Common myeloid progenitor, CD34-positive (primary cell): ENCODE data around the gene OAS2. TPM values are rescaled to one million over a fixed set of nuclear protein-coding genes. Genes with fewer than 3 reads are reported as not detected.

Source experiments
- CTCF ChIA-PET: fragments of 350-600 bp; sonication (Branson Sonifier 250); formaldehyde crosslinking; loops from one replicate; lab custom pipeline; 2021; ENCODE audit warnings: antibody characterized with exemption; lab: Charles Lee
- POLR2A ChIA-PET: fragments of 350-600 bp; sonication (Branson Sonifier 250); formaldehyde crosslinking; loops from one replicate; lab custom pipeline; 2021; ENCODE audit warnings: antibody characterized with exemption; lab: Charles Lee
- DNase-seq, 3 donors: peaks; one replicate each; pipeline versions ENCODE4 v3.0.0 to v3.0.0-alpha.2; 2013
- H3K27ac ChIP-seq, 2 experiments: 1 replicate in 1 of 2; 2 replicates in 1 of 2; pipeline ENCODE4 v1.7.0; 2013; ENCODE audit warnings: inconsistent platforms in 2 of 2, low read length in 2 of 2, mild to moderate bottlenecking in 2 of 2, low read depth in 1 of 2, moderate library complexity in 1 of 2; ENCODE audit not compliant: severe bottlenecking in 2 of 2, insufficient read depth in 1 of 2, poor library complexity in 1 of 2
- H3K27me3 ChIP-seq, 5 experiments: replicated peaks in 2 of 5; 1 replicate in 3 of 5; 2 replicates in 2 of 5; pipeline versions ENCODE4 v1.6.1 to v1.7.0; 2013; ENCODE audit warnings: low read length in 4 of 5, mild to moderate bottlenecking in 2 of 5, moderate library complexity in 2 of 5, inconsistent platforms in 1 of 5; ENCODE audit not compliant: insufficient read depth in 5 of 5, control insufficient read depth in 4 of 5
- H3K36me3 ChIP-seq, 4 experiments: 1 replicate in 2 of 4; 2 replicates in 2 of 4; pipeline versions ENCODE4 v1.6.1 to v1.7.0; 2013; ENCODE audit warnings: low read length in 3 of 4, control low read depth in 1 of 4, mild to moderate bottlenecking in 1 of 4; ENCODE audit not compliant: control insufficient read depth in 4 of 4, insufficient read depth in 4 of 4
- H3K4me1 ChIP-seq, 4 experiments: 1 replicate in 3 of 4; 2 replicates in 1 of 4; pipeline versions ENCODE4 v1.6.1 to v1.7.1; 2013; ENCODE audit warnings: low read length in 3 of 4, mild to moderate bottlenecking in 3 of 4, control low read depth in 1 of 4, inconsistent platforms in 1 of 4, moderate library complexity in 1 of 4; ENCODE audit not compliant: control insufficient read depth in 4 of 4, insufficient read depth in 4 of 4; ENCODE audit errors: control extremely low read depth in 1 of 4
- H3K4me3 ChIP-seq, 7 experiments: 1 replicate in 4 of 7; 2 replicates in 3 of 7; pipeline versions ENCODE4 v1.5.1 to v1.7.0; 2013; ENCODE audit warnings: mild to moderate bottlenecking in 7 of 7, low read length in 6 of 7, moderate library complexity in 6 of 7, inconsistent platforms in 2 of 7, low read depth in 2 of 7, control low read depth in 1 of 7; ENCODE audit not compliant: insufficient read depth in 4 of 7, control insufficient read depth in 1 of 7; ENCODE audit errors: extremely low read depth in 1 of 7
- H3K9me3 ChIP-seq, 5 experiments: 1 replicate in 4 of 5; 2 replicates in 1 of 5; pipeline versions ENCODE4 v1.6.1 to v1.7.1; 2013; ENCODE audit warnings: low read length in 4 of 5, mild to moderate bottlenecking in 2 of 5, inconsistent platforms in 1 of 5, low read depth in 1 of 5, moderate library complexity in 1 of 5; ENCODE audit not compliant: control insufficient read depth in 4 of 5, insufficient read depth in 2 of 5; ENCODE audit errors: control extremely low read depth in 1 of 5
- WGBS: methylation state at CpG from one replicate; pipeline ENCODE4 v1.1.5; 2013; ENCODE audit not compliant: insufficient coverage; 5-methylcytosine and 5-hydroxymethylcytosine counted together
- polyA plus RNA-seq: library from polyadenylated mRNA; unstranded; fragments of 120-200 nt; gene quantifications from one replicate; pipeline ENCODE4 v1.2.1, GENCODE V29; 2013

OAS2 gene, protein sequence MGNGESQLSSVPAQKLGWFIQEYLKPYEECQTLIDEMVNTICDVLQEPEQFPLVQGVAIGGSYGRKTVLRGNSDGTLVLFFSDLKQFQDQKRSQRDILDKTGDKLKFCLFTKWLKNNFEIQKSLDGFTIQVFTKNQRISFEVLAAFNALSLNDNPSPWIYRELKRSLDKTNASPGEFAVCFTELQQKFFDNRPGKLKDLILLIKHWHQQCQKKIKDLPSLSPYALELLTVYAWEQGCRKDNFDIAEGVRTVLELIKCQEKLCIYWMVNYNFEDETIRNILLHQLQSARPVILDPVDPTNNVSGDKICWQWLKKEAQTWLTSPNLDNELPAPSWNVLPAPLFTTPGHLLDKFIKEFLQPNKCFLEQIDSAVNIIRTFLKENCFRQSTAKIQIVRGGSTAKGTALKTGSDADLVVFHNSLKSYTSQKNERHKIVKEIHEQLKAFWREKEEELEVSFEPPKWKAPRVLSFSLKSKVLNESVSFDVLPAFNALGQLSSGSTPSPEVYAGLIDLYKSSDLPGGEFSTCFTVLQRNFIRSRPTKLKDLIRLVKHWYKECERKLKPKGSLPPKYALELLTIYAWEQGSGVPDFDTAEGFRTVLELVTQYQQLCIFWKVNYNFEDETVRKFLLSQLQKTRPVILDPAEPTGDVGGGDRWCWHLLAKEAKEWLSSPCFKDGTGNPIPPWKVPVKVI
- polyA plus RNA-seq, result 24.6 TPM

- CTCF ChIA-PET, result interaction anchor here (0.6 to 3.0 kb wide), 9 partner anchors 9 to 106 kb away, joined by 3 to 20 read pairs (median 4); no protein-coding TSS in a partner anchor
- H3K36me3 ChIP-seq, result peaks cover 0 to 2% (median 0%) of the 10 kb centered on the region in 4 experiments
- peak within 1 kb of the TSS; percentile 49 to 89 (median 77) for H3K4me3 ChIP-seq
- peak; percentile 91 to 98 (median 97) for DNase-seq
- H3K9me3 ChIP-seq, result peaks cover 0 to 5% (median 0%) of the 10 kb centered on the region in 5 experiments
- peak within 1 kb of the TSS; percentile 72 to 80 for H3K27ac ChIP-seq
- POLR2A ChIA-PET, result interaction anchor here (0.6 to 0.8 kb wide), 2 partner anchors 78 to 251 kb away, joined by 3 read pairs; no protein-coding TSS in a partner anchor
- peaks cover 9 to 43% (median 29%) of the 10 kb centered on the region in 4 experiments for H3K4me1 ChIP-seq
- WGBS, result 3% methylated on average over 17 of the region's 19 CpGs
- no peaks in the 10 kb centered on the region for H3K27me3 ChIP-seq
Measured at GRCh38 chr12:112978163-112979040, at the start of gene OAS2. TSS of gene OAS2 (plus strand) at chr12:112978519. CDS start at chr12:112978609, 90 bp downstream.

GRCh38 chr12:112928978-112929377, 49.3 kb upstream of the OAS2 start:
- Histone ChIP-seq H3K36me3 (no peaks in the 10 kb centered on the region), H3K27ac (no peak overlapping the region), H3K4me3 (no peak overlapping the region), H3K4me1 (peaks cover 0 to 12% (median 7%) of the 10 kb centered on the region in 4 experiments), H3K9me3 (peaks cover 0 to 4% (median 0%) of the 10 kb centered on the region in 5 experiments), H3K27me3 (no peaks in the 10 kb centered on the region)
- WGBS, result no CpG with 5 or more reads among the region's 1 CpG
- ChIA-PET POLR2A (interaction anchor here (0.5 kb wide), 1 partner anchor 456 kb away, joined by 3 read pairs; no protein-coding TSS in a partner anchor), CTCF (interaction anchor here (1.3 to 1.7 kb wide), 2 partner anchors 12 to 64 kb away, joined by 4 to 5 read pairs; no protein-coding TSS in a partner anchor)
- DNase-seq, result no peak

DNA sequence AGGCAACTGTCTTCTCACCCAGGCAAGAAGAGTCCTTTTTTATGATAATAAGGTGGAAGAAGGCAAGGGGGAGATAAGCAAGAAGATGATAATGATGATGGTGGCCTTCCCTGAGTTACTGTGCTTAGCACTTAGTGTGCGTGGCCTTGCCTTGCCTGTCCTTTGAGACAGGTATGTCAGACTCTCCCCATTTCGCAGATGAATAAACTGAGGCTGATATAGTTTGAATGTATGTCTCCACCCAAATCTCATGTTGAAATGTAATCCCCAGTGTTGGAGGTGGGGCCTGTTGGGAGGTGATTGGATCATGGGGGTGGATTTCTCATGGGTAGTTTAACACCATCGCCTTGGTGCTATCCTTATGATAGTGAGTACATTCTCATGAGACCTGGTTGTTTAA, 48.6 kb upstream of the OAS2 start:
- 93% methylated on average over 2 of the region's 3 CpGs for WGBS
- no peak overlapping the region for H3K27ac ChIP-seq
- H3K36me3 ChIP-seq, result no peaks in the 10 kb centered on the region
- H3K27me3 ChIP-seq, result no peaks in the 10 kb centered on the region
- POLR2A ChIA-PET, result no interaction called here
- CTCF ChIA-PET, result interaction anchor here (1.7 kb wide), 1 partner anchor 13 kb away, joined by 5 read pairs; no protein-coding TSS in a partner anchor
- peaks cover 0 to 4% (median 0%) of the 10 kb centered on the region in 5 experiments for H3K9me3 ChIP-seq
- DNase-seq, result no peak
- no peak overlapping the region for H3K4me3 ChIP-seq
- H3K4me1 ChIP-seq, result peaks cover 0 to 11% (median 6%) of the 10 kb centered on the region in 4 experiments

DNA sequence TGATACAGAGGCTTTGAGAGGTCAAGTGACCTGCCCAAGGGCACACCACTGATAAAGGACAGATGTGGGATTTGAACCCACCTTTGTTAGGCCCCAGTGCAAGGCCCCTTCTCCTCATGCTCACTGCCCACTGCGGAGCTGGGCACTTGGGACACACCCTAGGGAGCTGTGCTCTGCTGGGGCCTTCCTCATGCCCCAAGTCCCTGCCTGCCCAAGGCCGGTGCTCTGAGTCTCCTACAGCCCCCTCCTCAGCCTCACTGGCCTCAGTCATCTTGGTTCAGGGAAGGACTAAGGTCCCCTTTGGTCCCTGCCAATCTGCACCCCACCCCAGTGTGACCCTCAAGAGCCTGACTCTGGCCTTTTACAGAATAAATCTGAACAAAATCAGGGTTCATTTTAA, 48.0 kb upstream of the OAS2 start:
- DNase-seq, result no peak
- WGBS, result 100% methylated on average over 2 of the region's 2 CpGs
- Histone ChIP-seq H3K4me3 (no peak overlapping the region), H3K27ac (no peak overlapping the region), H3K36me3 (no peaks in the 10 kb centered on the region), H3K27me3 (no peaks in the 10 kb centered on the region), H3K4me1 (peaks cover 0 to 4% (median under 1%) of the 10 kb centered on the region in 4 experiments), H3K9me3 (peaks cover 0 to 4% (median 0%) of the 10 kb centered on the region in 5 experiments)
- ChIA-PET CTCF (interaction anchor here (0.5 to 1.8 kb wide), 3 partner anchors 11 to 571 kb away, joined by 3 to 8 read pairs (median 3); no protein-coding TSS in a partner anchor), POLR2A (no interaction called here)

GRCh38 chr12:112932485-112933128, 45.7 kb upstream of the OAS2 start:
- DNase-seq, result no peak
- no peak overlapping the region for H3K4me3 ChIP-seq
- no peak overlapping the region for H3K27ac ChIP-seq
- POLR2A ChIA-PET, result no interaction called here
- peaks cover 0 to 4% (median 0%) of the 10 kb centered on the region in 4 experiments for H3K4me1 ChIP-seq
- no peaks in the 10 kb centered on the region for H3K27me3 ChIP-seq
- WGBS, result 94% methylated on average over 5 of the region's 6 CpGs
- no peaks in the 10 kb centered on the region for H3K36me3 ChIP-seq
- CTCF ChIA-PET, result interaction anchor here (1.5 kb wide), 1 partner anchor 28 kb away, joined by 4 read pairs; no protein-coding TSS in a partner anchor
- H3K9me3 ChIP-seq, result peaks cover 0 to 1% (median 0%) of the 10 kb centered on the region in 5 experiments

- Histone ChIP-seq H3K27ac (no peak overlapping the region), H3K4me3 (no peak overlapping the region), H3K9me3 (no peaks in the 10 kb centered on the region), H3K4me1 (peaks cover 0 to 6% (median 2%) of the 10 kb centered on the region in 4 experiments), H3K36me3 (no peaks in the 10 kb centered on the region), H3K27me3 (no peaks in the 10 kb centered on the region)
- ChIA-PET CTCF (no interaction called here), POLR2A (no interaction called here)
- WGBS, result no CpG with 5 or more reads among the region's 2 CpGs
- no peak for DNase-seq
Measured at GRCh38 chr12:112933129-112933505, 45.2 kb upstream of the OAS2 start.
